NCI-H1694 treated with DMSO at 0.1 percent for 48 hours (cell line): ENCODE data around the gene ODAD2.

Experiments used
- DNase-seq: peaks from one replicate; lab custom pipeline; 2025; lab: John Stamatoyannopoulos, UW

Gene ODAD2

DNA sequence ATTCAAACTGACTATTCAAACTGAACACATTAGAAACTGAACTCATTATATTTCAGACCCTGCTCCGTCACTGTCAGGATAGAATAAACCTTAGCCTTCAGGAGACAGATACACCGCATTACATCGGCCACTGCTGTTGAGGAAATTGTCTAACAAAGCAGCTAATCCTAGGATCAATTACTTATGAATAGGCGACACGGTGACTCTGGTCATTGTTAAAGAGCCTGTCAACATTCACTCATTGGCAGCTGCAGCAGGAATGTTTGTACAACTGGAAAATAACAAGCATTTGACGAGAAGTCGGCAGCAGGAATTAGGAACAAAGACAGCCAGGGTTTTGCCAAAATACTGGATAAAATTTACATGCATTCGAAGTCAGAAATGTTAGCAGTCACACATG lies 141.3 kb downstream of the ODAD2 start:
- no peak for DNase-seq

DNA sequence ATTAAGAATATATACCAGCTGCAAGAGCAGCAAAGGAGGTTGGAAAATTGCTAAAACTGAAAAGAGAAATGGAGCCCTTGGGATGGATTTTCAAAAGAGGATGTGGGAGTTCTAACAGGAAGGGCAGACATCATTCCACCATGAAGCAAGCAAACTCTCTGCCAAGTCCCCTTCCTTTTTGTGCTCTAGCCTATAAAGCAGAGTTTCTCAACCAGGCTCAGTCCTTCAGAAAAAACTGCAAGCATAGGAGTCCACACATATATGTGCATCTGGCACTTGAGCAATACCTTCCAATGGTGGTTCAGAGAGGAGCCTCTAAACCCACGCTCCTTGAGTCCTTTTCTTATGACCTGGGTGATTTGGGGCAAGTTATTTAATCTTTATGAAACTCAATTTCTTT lies 154.7 kb downstream of the ODAD2 start:
- no peak for DNase-seq

DNA sequence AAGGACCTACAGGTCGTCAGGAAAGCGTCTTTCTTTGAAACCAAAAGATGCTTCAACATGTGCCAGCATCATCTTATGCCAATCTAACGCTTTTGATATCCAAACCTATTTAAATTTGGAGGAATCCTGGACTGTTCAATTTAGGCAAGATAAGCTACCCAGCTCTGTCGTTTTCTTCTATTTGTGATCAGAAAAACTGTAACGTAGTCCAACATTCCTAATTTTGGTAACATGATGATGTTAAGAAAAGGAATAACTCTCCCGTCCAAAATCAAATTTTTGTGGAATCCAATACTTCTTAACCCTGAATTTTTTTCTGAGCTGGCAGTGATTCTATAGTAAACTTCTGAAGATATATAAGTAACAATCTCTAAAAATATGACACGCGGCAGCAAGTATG lies 160.0 kb downstream of the ODAD2 start:
- DNase-seq, result no peak

GRCh38 chr10:27838361-27838760 lies 160.5 kb downstream of the ODAD2 start:
- DNase-seq, result no peak

DNA sequence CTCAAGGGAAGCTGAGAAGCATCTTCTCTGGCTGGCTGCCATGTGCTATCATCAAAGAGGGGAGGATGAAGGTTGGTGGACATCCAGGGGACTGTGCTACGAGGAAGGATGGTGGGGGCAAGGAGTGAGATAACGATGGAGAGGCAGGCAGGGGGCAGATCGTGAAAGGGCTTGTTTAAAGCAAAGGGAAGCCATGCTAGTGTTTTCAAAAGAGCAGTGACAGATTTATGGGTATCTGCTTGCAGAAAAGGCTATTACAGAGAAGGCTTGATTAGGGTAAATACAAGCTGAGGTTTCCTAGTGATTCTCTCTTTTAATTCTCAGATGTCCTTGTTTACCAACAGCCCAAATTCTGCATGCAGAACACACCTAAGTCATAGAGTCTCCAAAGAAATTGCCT lies 164.4 kb downstream of the ODAD2 start:
- DNase-seq, result no peak

DNA sequence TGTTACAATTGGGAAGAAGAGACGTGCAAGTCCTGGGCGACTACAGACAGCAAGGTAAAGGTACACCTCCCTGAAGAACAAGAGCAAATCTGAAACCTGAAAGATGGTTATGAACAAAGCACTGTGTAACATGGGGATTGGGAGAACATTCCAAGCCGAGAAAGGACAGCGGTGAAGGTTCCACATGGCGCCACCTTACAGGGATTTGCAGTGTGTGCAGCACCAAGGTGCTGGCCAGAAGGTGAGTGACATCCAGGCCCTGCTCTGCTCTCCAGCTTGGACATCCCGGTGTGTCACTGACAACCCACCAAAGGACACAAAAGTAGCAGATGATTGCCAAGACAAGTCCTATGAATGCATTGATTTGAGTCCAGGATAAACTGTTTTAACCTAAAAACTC lies 165.1 kb downstream of the ODAD2 start:
- DNase-seq, result no peak

GRCh38 chr10:27832826-27833225 lies 166.1 kb downstream of the ODAD2 start:
- DNase-seq, result no peak

GRCh38 chr10:27826369-27826768 lies 172.5 kb downstream of the ODAD2 start:
- no peak for DNase-seq

DNA sequence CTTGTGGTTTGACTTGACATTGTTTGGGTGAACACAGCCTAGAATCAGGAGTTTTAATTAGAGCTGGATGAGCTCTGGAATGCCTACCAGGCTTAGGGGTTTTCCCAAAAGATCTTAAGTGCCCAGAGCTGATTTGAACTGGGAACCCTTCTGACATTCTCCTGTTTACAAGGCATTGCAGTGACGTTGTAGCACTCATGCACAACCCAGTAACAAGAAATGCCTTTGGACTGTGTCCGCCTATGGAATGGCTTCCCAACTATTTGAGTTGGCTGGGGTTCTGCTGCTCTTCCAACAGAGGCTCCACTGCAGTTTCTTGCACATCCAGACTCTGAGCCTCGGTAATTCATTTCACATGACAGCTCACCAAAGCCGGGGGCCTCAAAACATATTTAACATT lies 176.6 kb downstream of the ODAD2 start:
- DNase-seq, result no peak

- DNase-seq, result no peak
Measured at GRCh38 chr10:27820637-27821036, 178.2 kb downstream of the ODAD2 start.

- DNase-seq, result no peak
Measured at GRCh38 chr10:27819781-27820531, 178.9 kb downstream of the ODAD2 start.

DNA sequence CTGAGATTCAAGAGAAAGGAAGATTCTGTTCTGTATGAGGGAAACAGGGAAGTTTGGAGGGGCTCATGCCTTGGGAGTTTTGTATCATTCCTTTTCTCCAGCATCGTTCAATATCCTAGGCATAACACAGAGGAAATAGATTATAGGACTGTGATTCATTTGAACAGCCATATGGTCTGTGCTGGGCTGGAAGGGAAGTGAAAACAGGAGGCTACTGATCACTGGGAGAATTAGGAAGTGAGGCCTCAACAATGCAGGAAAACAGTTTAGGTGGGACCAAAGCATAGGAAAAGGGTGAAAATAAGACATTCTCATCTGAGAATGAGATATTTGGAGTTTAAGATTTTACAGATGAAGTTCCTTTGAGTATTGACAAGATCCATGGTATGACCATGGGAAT lies 182.6 kb downstream of the ODAD2 start:
- no peak for DNase-seq

DNA sequence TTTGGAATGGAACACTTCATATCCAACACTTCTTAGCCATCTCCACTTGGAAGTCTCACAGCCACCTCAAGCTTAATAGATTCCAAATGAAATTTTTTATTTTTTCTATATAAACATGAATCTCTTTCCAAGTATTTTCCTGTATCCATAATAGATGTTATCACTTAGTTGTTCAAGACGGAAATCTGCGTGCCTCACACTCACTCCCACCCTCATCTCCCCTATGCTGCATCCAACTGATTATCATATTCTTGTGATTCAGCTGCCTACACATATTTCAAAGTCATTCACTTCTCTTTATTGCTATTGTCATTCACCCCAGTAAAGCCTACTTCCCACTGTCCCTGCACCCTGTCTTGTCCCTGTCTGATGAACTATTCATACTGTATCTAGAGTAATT lies 183.0 kb downstream of the ODAD2 start:
- DNase-seq, result no peak

- no peak for DNase-seq
Measured at GRCh38 chr10:27815261-27815660, 183.6 kb downstream of the ODAD2 start.

GRCh38 chr10:27805180-27805579 lies 193.7 kb downstream of the ODAD2 start:
- no peak for DNase-seq

DNA sequence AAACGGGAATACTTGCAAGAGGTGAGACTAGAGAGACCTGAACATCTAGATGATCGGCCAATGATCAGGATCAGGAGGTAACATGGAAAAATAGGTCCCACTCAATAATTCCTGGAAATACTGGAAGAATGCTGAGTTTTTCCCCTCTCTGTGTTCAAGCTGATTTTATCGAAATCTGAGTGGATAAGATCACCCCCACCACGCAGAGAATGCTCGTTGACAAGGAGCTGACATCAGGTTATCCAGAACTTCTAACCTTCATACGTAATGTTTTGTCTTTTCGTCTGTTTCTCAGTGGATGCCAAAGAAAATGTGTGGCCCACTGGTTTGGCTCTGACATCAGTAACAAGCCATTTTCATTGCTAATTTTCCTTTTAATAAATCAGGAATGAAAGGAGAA lies 194.7 kb downstream of the ODAD2 start:
- no peak for DNase-seq

DNA sequence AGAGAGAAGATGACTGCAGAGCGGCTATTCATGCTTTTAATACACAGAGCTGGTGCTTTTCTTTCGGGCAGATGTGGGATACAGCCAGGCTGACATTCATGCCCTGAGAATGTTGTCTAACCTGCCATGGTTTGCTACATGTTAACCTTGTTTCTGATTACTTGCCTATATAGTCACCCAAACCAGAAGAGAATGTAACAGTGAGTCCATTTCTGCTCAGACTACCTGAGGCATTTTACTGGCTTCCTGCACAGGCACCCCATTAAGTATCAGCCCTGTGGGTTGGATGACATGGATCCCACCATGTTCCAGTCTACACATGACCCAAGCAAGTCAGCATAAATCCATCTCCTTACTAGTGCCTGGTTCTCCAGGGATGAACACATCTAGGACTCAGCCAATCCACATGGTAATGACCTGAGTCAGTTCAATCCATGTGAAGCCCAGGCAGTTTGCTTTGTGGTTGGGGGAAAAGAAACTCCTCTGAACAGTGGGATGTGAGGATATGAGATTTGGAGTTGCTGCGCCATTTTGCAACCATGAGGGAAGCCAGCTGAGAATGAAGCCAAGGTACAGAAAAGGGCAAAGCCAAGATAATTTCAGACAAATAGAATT lies 197.6 kb downstream of the ODAD2 start:
- no peak for DNase-seq

DNA sequence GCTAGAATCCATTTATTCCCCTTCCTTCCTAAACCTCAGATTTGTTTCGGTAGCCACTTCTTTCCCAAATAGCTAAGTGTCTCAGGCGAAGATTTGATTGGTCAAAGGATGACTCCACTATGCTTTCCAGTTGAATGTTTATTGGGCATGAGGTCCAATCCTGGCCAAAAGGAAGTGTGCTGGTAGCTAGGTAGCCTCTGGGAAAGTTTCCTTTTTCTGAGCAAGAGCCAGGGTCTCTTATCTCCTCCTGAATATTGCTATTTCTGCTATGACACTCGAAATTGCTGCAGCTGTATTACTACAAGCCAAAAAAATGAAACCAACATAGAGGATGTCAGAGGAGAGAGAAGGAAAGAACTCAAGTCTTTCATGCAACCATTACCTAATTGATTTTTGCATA lies 199.8 kb downstream of the ODAD2 start:
- no peak for DNase-seq

GRCh38 chr10:27794157-27794556 lies 204.7 kb downstream of the ODAD2 start:
- DNase-seq, result no peak

- DNase-seq, result no peak
Measured at GRCh38 chr10:27792216-27792615, 206.7 kb downstream of the ODAD2 start.

DNA sequence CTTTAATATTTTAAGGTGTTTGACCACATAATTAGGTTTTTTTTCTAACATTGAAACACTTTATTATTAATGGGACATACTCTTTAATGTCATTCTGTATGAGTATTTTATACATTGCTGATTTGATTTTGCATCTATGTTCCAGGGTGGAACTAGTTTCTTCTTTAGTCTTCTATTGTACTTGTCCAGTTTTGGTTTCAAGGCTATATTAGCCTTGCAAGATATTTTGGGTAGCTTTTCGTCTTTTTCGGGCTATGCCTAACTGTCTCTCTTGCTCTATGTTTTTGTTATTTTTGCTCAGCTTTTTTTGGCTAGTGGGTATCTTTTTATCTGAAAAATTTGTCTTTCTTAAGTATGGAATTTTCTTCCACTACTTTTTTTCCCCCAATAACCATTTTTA lies 214.6 kb downstream of the ODAD2 start:
- no peak for DNase-seq

DNA sequence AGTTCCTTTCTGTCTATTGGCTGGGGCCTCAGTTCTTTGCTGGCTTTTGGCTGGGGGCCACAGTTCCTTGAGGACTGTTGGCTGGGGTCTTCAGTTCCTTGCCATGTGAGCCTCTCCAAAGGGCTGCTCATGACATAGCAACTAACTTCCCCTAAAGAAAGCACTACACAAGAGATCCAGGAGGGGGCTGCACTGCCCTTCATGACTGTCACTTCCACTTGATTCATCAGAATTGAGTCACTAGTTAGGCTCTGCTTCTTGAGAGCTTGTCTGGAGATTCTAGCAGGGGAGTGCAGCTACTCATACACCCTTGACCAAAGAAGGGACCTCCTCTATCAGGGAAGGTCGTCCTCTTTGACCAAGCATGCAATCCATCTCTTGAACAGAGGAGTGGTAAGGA lies 215.2 kb downstream of the ODAD2 start:
- no peak for DNase-seq

DNA sequence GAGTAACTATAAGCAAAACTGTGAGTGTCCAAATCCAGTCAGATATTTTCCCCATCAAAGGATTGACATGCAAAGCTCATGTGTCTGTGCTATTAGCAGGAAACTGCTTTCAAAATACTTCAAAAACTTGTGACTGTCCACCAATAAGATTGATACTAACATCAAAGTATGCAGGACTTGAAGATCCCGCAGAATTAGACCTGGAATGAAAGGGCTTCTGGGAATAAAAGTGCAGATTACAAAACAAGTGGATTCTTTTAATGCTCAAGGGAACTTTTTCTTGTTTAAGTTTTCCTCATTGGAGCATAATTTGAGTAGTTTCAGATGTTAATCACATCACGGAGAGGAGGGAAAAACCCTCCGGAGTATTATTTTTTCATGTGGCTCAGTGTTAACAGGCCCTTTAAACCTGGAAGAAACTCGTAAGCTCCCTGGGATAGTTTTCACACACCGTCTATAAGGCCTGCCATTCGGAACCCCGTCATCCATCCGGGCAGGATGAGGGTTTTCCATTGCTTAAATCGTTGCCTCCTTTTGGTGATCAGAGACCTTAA lies 219.3 kb downstream of the ODAD2 start:
- no peak for DNase-seq

GRCh38 chr10:27774831-27775230 lies 224.0 kb downstream of the ODAD2 start:
- no peak for DNase-seq
